ENCODE measurements around the gene LAMA5.

LAMA5 gene

GRCh38 chr20:62282877-62283503, 84.1 kb downstream of the LAMA5 start:
- DNase-seq (ENCODE audit: low read depth) = no peak

GRCh38 chr20:62282103-62282502, 85.0 kb downstream of the LAMA5 start:
- DNase-seq (ENCODE audit: low read depth) = no peak

- DNase-seq (ENCODE audit: low read depth) = no peak
Measured at GRCh38 chr20:62281161-62281933, 85.8 kb downstream of the LAMA5 start.

GRCh38 chr20:62280303-62280702, 86.8 kb downstream of the LAMA5 start:
- DNase-seq (ENCODE audit: low read depth) = no peak

GRCh38 chr20:62277253-62277652, 89.9 kb downstream of the LAMA5 start:
- no peak for DNase-seq (ENCODE audit: low read depth)

GRCh38 chr20:62276439-62276838, 90.7 kb downstream of the LAMA5 start:
- no peak for DNase-seq (ENCODE audit: low read depth)

- DNase-seq (ENCODE audit: low read depth) = no peak
Measured at GRCh38 chr20:62275219-62275618, 91.9 kb downstream of the LAMA5 start.

- no peak for DNase-seq (ENCODE audit: low read depth)
Measured at GRCh38 chr20:62274332-62274950, 92.7 kb downstream of the LAMA5 start.

- DNase-seq (ENCODE audit: low read depth) = no peak
Measured at GRCh38 chr20:62273416-62273815, 93.7 kb downstream of the LAMA5 start.

- no peak for DNase-seq (ENCODE audit: low read depth)
Measured at GRCh38 chr20:62272200-62272599, 94.9 kb downstream of the LAMA5 start.

GRCh38 chr20:62269871-62270270, 97.2 kb downstream of the LAMA5 start:
- no peak for DNase-seq (ENCODE audit: low read depth)

- DNase-seq (ENCODE audit: low read depth) = no peak
Measured at GRCh38 chr20:62269378-62269777, 97.7 kb downstream of the LAMA5 start.

- DNase-seq (ENCODE audit: low read depth) = no peak
Measured at GRCh38 chr20:62268228-62268900, 98.7 kb downstream of the LAMA5 start.

GRCh38 chr20:62267543-62267942, 99.6 kb downstream of the LAMA5 start:
- DNase-seq (ENCODE audit: low read depth) = no peak

GRCh38 chr20:62266851-62267250, 100.3 kb downstream of the LAMA5 start:
- DNase-seq (ENCODE audit: low read depth) = no peak

GRCh38 chr20:62266340-62266739, 100.8 kb downstream of the LAMA5 start:
- peak; percentile 10 for DNase-seq (ENCODE audit: low read depth)

GRCh38 chr20:62265365-62265764, 101.7 kb downstream of the LAMA5 start:
- no peak for DNase-seq (ENCODE audit: low read depth)

GRCh38 chr20:62263396-62263795, 103.7 kb downstream of the LAMA5 start:
- no peak for DNase-seq (ENCODE audit: low read depth)

- no peak for DNase-seq (ENCODE audit: low read depth)
Measured at GRCh38 chr20:62262064-62262463, 105.0 kb downstream of the LAMA5 start.

- DNase-seq (ENCODE audit: low read depth) = no peak
Measured at GRCh38 chr20:62259294-62259565, 107.9 kb downstream of the LAMA5 start.

All from EH (cell line).